H1 (cell line): Measurements from ENCODE around the gene CTSC.

Experiments
- BRCA1 ChIP-seq: IDR thresholded peaks from 2 replicates; pipeline ENCODE4 v1.6.1; 2012; ENCODE audit warnings: low read depth, low read length, improper control_type of control experiment
- CHD2 ChIP-seq: IDR thresholded peaks from 2 replicates; pipeline ENCODE4 v1.6.1; 2012; ENCODE audit warnings: low read length, improper control_type of control experiment
- CTCF ChIP-seq, 3 experiments: IDR thresholded peaks; 1 replicate in 2 of 3; 2 replicates in 1 of 3; pipeline versions ENCODE4 v1.5.1 to v1.6.1; 2011; ENCODE audit warnings: low read length in 3 of 3, mild to moderate bottlenecking in 3 of 3, inconsistent platforms in 2 of 3, low read depth in 1 of 3, moderate library complexity in 1 of 3; ENCODE audit not compliant: insufficient read depth in 1 of 3; ENCODE audit errors: control extremely low read depth in 1 of 3
- EZH2 ChIP-seq: fragments of 200-600 bp; sonication (generic); IDR thresholded peaks from 2 replicates; pipeline ENCODE4 v1.7.1; 2012; ENCODE audit warnings: low read depth, mild to moderate bottlenecking, moderate library complexity, low read length, inconsistent platforms; ENCODE audit not compliant: severe bottlenecking
- NANOG ChIP-seq: IDR thresholded peaks from 2 replicates; pipeline ENCODE4 v1.6.1; 2011; ENCODE audit warnings: low read length, low read depth, mild to moderate bottlenecking, inconsistent platforms; ENCODE audit not compliant: insufficient read depth, poor library complexity, severe bottlenecking
- PHF8 ChIP-seq: fragments of 200-600 bp; sonication (generic); conservative IDR thresholded peaks from 2 replicates; pipeline ENCODE4 v1.7.1; 2012; ENCODE audit warnings: low read depth, mild to moderate bottlenecking, inconsistent platforms, low read length, moderate library complexity
- POLR2A ChIP-seq, 2 experiments: IDR thresholded peaks; 1 replicate in 1 of 2; 2 replicates in 1 of 2; pipeline ENCODE4 v1.6.1; 2011; ENCODE audit warnings: low read depth in 2 of 2, low read length in 2 of 2, mild to moderate bottlenecking in 2 of 2; ENCODE audit errors: control extremely low read depth in 1 of 2
- POLR2AphosphoS5 ChIP-seq: IDR thresholded peaks from 2 replicates; pipeline ENCODE4 v1.6.1; 2011; ENCODE audit warnings: low read depth, low read length
- TEAD4 ChIP-seq: IDR thresholded peaks from 2 replicates; pipeline ENCODE4 v1.6.1; 2012; ENCODE audit warnings: low read depth, low read length, inconsistent platforms, mixed read lengths

- TF ChIP-seq POLR2A (IDR thresholded peaks at IDR 0.05; ENCODE audit: control extremely low read depth in 1 of 2, low read depth in 2 of 2, low read length in 2 of 2) = no peak
- TF ChIP-seq CTCF (IDR thresholded peaks at IDR 0.05; ENCODE audit: control extremely low read depth in 1 of 3, insufficient read depth in 1 of 3, low read depth in 1 of 3, low read length in 3 of 3) = no peak
- no peak for TF ChIP-seq TEAD4
- no peak for TF ChIP-seq NANOG
- TF ChIP-seq PHF8 = no peak
- TF ChIP-seq CHD2 = no peak
- no peak for TF ChIP-seq POLR2AphosphoS5
- no peak for TF ChIP-seq EZH2
- TF ChIP-seq BRCA1 = no peak
Observed at GRCh38 chr11:88332851-88333250, 4.7 kb downstream of the CTSC start.
